HepG2 (cell line): ENCODE data around the gene PRRC2A. TPM values are rescaled to one million over a fixed set of nuclear protein-coding genes. Genes with fewer than 3 reads are reported as not detected.

Source experiments
- ASH2L ChIP-seq: fragments of 300-600, 200-600 bp; sonication (generic); IDR thresholded peaks from 2 replicates; pipeline ENCODE4 v1.7.0; 2017; ENCODE audit warnings: low read depth, mild to moderate bottlenecking, moderate library complexity, mixed read lengths, low read length; ENCODE audit not compliant: insufficient read length
- DR1 ChIP-seq: sonication (generic); formaldehyde crosslinking; IDR thresholded peaks from 2 replicates; pipeline ENCODE4 v1.8.0; 2021; ENCODE audit warnings: mild to moderate bottlenecking, missing genetic modification reagents, inconsistent platforms
- FOXA1 ChIP-seq, 2 experiments: fragments of 450-650 bp in 1 of 2; sonication (generic) in 1 of 2; formaldehyde crosslinking in 1 of 2; IDR thresholded peaks; 2 replicates each; pipeline versions ENCODE4 v1.4.0 to v1.6.1; 2016 to 2020; ENCODE audit warnings: missing genetic modification reagents in 1 of 2
- HES4 ChIP-seq: sonication (generic); formaldehyde crosslinking; IDR thresholded peaks from 2 replicates; pipeline ENCODE4 v1.9.0; 2021; ENCODE audit warnings: mild to moderate bottlenecking, missing genetic modification reagents, borderline replicate concordance
- JUNB ChIP-seq: sonication (generic); formaldehyde crosslinking; IDR thresholded peaks from 2 replicates; pipeline ENCODE4 v1.8.0; 2022; ENCODE audit warnings: missing genetic modification reagents, mild to moderate bottlenecking, borderline replicate concordance
- ZNF20 ChIP-seq: sonication (generic); formaldehyde crosslinking; IDR thresholded peaks from 2 replicates; pipeline ENCODE4 v1.4.0; 2020; ENCODE audit warnings: mild to moderate bottlenecking, moderate library complexity, missing genetic modification reagents
- ZNF235 ChIP-seq: sonication (generic); formaldehyde crosslinking; IDR thresholded peaks from 2 replicates; pipeline ENCODE4 v1.8.1; 2023; ENCODE audit warnings: mild to moderate bottlenecking, missing genetic modification reagents, borderline replicate concordance
- ZNF616 ChIP-seq: sonication (generic); formaldehyde crosslinking; IDR thresholded peaks from 2 replicates; pipeline ENCODE4 v1.5.0; 2020; ENCODE audit warnings: low read depth, mild to moderate bottlenecking, missing genetic modification reagents
- polyA plus RNA-seq, 8 experiments: library from polyadenylated mRNA; depleted of rRNA in 3 of 8; stranded (reverse) in 7 of 8; unstranded in 1 of 8; fragments of >200 nt; fragmentation: Illumina TruSeq in 4 of 8; extraction: Trizol in 4 of 8; gene quantifications; 2 replicates each; pipeline versions ENCODE4 v1.2.1 to v1.2.3, GENCODE V29; 2011 to 2016; ENCODE audit warnings: low read depth in 4 of 8, missing spikeins in 1 of 8, mixed read lengths in 1 of 8; ENCODE audit not compliant: insufficient read depth in 1 of 8
- total RNA-seq, 5 experiments: library from RNA; depleted of rRNA; stranded (reverse); fragments of >200 nt; fragmentation: Illumina TruSeq; extraction: Trizol; gene quantifications; 2 replicates each; pipeline ENCODE4 v1.2.3, GENCODE V29; 2016; ENCODE audit warnings: low read depth in 1 of 5
- TF ChIP-seq, protein P1 (sequence below): sonication (generic); formaldehyde crosslinking; IDR thresholded peaks from 2 replicates; pipeline ENCODE4 v1.8.0; 2022; ENCODE audit warnings: missing genetic modification reagents, low read depth, mild to moderate bottlenecking, borderline replicate concordance
- TF ChIP-seq, protein P2 (sequence below): IDR thresholded peaks from 2 replicates; pipeline ENCODE4 v1.4.0; 2020; ENCODE audit warnings: mild to moderate bottlenecking, missing genetic modification reagents
- TF ChIP-seq, protein P3 (sequence below): sonication (generic); formaldehyde crosslinking; IDR thresholded peaks from 2 replicates; pipeline ENCODE4 v1.4.0; 2020; ENCODE audit warnings: missing genetic modification reagents, borderline replicate concordance
- TF ChIP-seq, protein P4 (sequence below): sonication (generic); formaldehyde crosslinking; IDR thresholded peaks from 2 replicates; pipeline ENCODE4 v1.4.0; 2020; ENCODE audit warnings: missing genetic modification reagents, borderline replicate concordance
- TF ChIP-seq, protein P5 (sequence below): sonication (generic); formaldehyde crosslinking; IDR thresholded peaks from 2 replicates; pipeline ENCODE4; 2020; ENCODE audit warnings: missing genetic modification reagents, mild to moderate bottlenecking, borderline replicate concordance

PRRC2A gene
- total and polyA plus RNA-seq, 2 of the 13 experiments (the other 11 are each of a cell fraction or from before 2014, with no cell fraction given): 38.9 to 47.4 TPM

DNA sequence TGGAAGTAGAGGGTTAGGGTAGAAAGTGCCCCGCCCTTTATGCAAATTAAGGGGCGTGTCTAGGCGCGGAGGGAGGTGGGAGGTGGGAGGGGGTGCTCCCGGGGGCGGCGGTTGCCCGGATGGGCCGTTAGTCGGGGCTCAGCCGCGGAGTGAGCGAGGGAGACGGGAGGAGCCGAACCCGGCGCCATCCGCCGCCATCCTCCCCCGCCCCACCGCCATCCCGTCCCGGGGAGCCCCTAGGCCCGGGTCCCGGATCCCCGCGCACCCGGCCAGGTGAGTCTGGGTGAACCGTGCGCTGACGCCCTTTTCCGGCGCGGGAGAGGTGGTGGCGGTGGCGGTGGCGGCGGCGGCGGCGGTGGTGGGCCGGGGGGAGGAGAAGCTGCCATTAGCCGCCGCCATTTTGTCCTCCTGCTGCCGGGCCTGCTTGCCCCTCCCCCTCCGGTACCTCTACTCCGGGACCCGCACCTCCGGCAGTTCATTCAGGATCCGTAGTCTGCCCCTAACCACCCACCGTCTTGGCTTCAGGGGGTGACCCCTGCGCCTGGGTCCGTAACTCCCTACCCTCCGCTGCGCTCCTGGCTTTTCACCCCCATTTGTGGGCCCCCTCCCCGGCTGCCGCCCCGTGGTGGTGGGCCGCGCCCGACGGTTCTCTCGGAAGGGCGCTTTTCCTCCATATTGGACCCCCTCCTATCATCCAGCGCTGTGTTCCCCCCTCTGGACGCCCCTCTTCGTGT lies at the start of gene PRRC2A (continued):
- TF ChIP-seq, protein P1, sequence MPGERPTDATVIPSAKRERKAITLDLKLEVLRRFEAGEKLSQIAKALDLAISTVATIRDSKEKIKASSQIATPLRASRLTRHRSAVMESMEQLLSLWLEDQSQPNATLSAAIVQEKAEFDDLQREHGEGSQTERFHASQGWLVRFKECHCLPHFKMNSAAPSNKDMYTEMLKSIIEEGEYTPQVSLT: peak; percentile 86; the same call in 1 of the 2 replicates
- TF ChIP-seq JUNB (CRISPR knock-in tag) (no peak), ZNF20 (0 out of 2 replicates have a peak, but pooled peaks have one; percentile 30), HES4 (CRISPR knock-in tag) (no peak), DR1 (CRISPR knock-in tag) (peak; percentile 69; the same call in 1 of the 2 replicates), ZNF235 (0 out of 2 replicates have a peak, but pooled peaks have one; percentile 59), FOXA1 (IDR thresholded peaks at IDR 0.05) (no peak), FOXA1 (CRISPR knock-in tag; IDR thresholded peaks at IDR 0.05) (no peak), ZNF616 (CRISPR knock-in tag) (no peak), ASH2L (peak; percentile 80)
- TF ChIP-seq, protein P2, sequence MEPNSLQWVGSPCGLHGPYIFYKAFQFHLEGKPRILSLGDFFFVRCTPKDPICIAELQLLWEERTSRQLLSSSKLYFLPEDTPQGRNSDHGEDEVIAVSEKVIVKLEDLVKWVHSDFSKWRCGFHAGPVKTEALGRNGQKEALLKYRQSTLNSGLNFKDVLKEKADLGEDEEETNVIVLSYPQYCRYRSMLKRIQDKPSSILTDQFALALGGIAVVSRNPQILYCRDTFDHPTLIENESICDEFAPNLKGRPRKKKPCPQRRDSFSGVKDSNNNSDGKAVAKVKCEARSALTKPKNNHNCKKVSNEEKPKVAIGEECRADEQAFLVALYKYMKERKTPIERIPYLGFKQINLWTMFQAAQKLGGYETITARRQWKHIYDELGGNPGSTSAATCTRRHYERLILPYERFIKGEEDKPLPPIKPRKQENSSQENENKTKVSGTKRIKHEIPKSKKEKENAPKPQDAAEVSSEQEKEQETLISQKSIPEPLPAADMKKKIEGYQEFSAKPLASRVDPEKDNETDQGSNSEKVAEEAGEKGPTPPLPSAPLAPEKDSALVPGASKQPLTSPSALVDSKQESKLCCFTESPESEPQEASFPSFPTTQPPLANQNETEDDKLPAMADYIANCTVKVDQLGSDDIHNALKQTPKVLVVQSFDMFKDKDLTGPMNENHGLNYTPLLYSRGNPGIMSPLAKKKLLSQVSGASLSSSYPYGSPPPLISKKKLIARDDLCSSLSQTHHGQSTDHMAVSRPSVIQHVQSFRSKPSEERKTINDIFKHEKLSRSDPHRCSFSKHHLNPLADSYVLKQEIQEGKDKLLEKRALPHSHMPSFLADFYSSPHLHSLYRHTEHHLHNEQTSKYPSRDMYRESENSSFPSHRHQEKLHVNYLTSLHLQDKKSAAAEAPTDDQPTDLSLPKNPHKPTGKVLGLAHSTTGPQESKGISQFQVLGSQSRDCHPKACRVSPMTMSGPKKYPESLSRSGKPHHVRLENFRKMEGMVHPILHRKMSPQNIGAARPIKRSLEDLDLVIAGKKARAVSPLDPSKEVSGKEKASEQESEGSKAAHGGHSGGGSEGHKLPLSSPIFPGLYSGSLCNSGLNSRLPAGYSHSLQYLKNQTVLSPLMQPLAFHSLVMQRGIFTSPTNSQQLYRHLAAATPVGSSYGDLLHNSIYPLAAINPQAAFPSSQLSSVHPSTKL: peak; percentile 55
- TF ChIP-seq, protein P3, sequence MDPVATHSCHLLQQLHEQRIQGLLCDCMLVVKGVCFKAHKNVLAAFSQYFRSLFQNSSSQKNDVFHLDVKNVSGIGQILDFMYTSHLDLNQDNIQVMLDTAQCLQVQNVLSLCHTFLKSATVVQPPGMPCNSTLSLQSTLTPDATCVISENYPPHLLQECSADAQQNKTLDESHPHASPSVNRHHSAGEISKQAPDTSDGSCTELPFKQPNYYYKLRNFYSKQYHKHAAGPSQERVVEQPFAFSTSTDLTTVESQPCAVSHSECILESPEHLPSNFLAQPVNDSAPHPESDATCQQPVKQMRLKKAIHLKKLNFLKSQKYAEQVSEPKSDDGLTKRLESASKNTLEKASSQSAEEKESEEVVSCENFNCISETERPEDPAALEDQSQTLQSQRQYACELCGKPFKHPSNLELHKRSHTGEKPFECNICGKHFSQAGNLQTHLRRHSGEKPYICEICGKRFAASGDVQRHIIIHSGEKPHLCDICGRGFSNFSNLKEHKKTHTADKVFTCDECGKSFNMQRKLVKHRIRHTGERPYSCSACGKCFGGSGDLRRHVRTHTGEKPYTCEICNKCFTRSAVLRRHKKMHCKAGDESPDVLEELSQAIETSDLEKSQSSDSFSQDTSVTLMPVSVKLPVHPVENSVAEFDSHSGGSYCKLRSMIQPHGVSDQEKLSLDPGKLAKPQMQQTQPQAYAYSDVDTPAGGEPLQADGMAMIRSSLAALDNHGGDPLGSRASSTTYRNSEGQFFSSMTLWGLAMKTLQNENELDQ (CRISPR knock-in tag): no peak
- TF ChIP-seq, protein P4, sequence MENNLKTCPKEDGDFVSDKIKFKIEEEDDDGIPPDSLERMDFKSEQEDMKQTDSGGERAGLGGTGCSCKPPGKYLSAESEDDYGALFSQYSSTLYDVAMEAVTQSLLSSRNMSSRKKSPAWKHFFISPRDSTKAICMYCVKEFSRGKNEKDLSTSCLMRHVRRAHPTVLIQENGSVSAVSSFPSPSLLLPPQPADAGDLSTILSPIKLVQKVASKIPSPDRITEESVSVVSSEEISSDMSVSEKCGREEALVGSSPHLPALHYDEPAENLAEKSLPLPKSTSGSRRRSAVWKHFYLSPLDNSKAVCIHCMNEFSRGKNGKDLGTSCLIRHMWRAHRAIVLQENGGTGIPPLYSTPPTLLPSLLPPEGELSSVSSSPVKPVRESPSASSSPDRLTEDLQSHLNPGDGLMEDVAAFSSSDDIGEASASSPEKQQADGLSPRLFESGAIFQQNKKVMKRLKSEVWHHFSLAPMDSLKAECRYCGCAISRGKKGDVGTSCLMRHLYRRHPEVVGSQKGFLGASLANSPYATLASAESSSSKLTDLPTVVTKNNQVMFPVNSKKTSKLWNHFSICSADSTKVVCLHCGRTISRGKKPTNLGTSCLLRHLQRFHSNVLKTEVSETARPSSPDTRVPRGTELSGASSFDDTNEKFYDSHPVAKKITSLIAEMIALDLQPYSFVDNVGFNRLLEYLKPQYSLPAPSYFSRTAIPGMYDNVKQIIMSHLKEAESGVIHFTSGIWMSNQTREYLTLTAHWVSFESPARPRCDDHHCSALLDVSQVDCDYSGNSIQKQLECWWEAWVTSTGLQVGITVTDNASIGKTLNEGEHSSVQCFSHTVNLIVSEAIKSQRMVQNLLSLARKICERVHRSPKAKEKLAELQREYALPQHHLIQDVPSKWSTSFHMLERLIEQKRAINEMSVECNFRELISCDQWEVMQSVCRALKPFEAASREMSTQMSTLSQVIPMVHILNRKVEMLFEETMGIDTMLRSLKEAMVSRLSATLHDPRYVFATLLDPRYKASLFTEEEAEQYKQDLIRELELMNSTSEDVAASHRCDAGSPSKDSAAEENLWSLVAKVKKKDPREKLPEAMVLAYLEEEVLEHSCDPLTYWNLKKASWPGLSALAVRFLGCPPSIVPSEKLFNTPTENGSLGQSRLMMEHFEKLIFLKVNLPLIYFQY (CRISPR knock-in tag): peak; percentile 54; the same call in 1 of the 2 replicates
- TF ChIP-seq, protein P5, sequence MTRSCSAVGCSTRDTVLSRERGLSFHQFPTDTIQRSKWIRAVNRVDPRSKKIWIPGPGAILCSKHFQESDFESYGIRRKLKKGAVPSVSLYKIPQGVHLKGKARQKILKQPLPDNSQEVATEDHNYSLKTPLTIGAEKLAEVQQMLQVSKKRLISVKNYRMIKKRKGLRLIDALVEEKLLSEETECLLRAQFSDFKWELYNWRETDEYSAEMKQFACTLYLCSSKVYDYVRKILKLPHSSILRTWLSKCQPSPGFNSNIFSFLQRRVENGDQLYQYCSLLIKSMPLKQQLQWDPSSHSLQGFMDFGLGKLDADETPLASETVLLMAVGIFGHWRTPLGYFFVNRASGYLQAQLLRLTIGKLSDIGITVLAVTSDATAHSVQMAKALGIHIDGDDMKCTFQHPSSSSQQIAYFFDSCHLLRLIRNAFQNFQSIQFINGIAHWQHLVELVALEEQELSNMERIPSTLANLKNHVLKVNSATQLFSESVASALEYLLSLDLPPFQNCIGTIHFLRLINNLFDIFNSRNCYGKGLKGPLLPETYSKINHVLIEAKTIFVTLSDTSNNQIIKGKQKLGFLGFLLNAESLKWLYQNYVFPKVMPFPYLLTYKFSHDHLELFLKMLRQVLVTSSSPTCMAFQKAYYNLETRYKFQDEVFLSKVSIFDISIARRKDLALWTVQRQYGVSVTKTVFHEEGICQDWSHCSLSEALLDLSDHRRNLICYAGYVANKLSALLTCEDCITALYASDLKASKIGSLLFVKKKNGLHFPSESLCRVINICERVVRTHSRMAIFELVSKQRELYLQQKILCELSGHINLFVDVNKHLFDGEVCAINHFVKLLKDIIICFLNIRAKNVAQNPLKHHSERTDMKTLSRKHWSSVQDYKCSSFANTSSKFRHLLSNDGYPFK (CRISPR knock-in tag): peak; percentile 96
